Uterus (tissue), 2 donors: ENCODE data around the gene APPBP2.
"Not testable (repeated sequence)": the region's sequence is repeated elsewhere in the genome, so short reads cannot be mapped to it uniquely, and the experiment has no call there.

Experiments used
- CTCF ChIP-seq, 4 experiments: fragments of 200-600 bp in 2 of 4; fragments of 450-650 bp in 2 of 4; sonication (generic) in 2 of 4; IDR thresholded peaks; one replicate each; pipeline ENCODE4 v1.5.1; 2016 to 2019; ENCODE audit warnings: antibody characterized with exemption in 4 of 4, mild to moderate bottlenecking in 2 of 4, moderate library complexity in 1 of 4
- POLR2A ChIP-seq, 2 donors: fragments of 450-650 bp; IDR thresholded peaks; one replicate each; pipeline ENCODE4 v1.6.1; 2016; ENCODE audit warnings: antibody characterized with exemption in 2 of 2, mild to moderate bottlenecking in 1 of 2, moderate library complexity in 1 of 2

GRCh38 chr17:60490594-60490993 is 35.4 kb downstream of the APPBP2 start:
- TF ChIP-seq CTCF, POLR2A (IDR thresholded peaks at IDR 0.05): not testable (repeated sequence)
